Activated T-cell treated with anti-CD3 and anti-CD28 coated beads for 48 hours (primary cell): Measurements from ENCODE around the gene RAD51B.

Experiments used
- DNase-seq: peaks from one replicate; pipeline ENCODE4 v3.0.0-alpha.2; 2020; ENCODE audit warnings: low read depth

Gene RAD51B

GRCh38 chr14:67835596-67835995 lies 16.0 kb downstream of the RAD51B start:
- no peak for DNase-seq

GRCh38 chr14:67837011-67837624 lies 17.5 kb downstream of the RAD51B start:
- DNase-seq = no peak

GRCh38 chr14:67846029-67846610 lies 26.5 kb downstream of the RAD51B start:
- DNase-seq = no peak

GRCh38 chr14:67850066-67850830 lies 30.7 kb downstream of the RAD51B start:
- no peak for DNase-seq

GRCh38 chr14:67851785-67852410 lies 32.3 kb downstream of the RAD51B start:
- DNase-seq = no peak

- DNase-seq = no peak
Observed at GRCh38 chr14:67852926-67853604, 33.5 kb downstream of the RAD51B start.

GRCh38 chr14:67853715-67854114 lies 34.1 kb downstream of the RAD51B start:
- no peak for DNase-seq

GRCh38 chr14:67856827-67857226 lies 37.2 kb downstream of the RAD51B start:
- DNase-seq = no peak

GRCh38 chr14:67857778-67858350 lies 38.3 kb downstream of the RAD51B start:
- DNase-seq = no peak

GRCh38 chr14:67859169-67859749 lies 39.7 kb downstream of the RAD51B start:
- no peak for DNase-seq

GRCh38 chr14:67863223-67863622 lies 43.6 kb downstream of the RAD51B start:
- DNase-seq = no peak

- DNase-seq = no peak
Observed at GRCh38 chr14:67875175-67876006, 55.8 kb downstream of the RAD51B start.

GRCh38 chr14:67879026-67879425 lies 59.4 kb downstream of the RAD51B start:
- no peak for DNase-seq

GRCh38 chr14:67881225-67881624 lies 61.6 kb downstream of the RAD51B start:
- DNase-seq = no peak

- DNase-seq = no peak
Observed at GRCh38 chr14:67882986-67883555, 63.5 kb downstream of the RAD51B start.

GRCh38 chr14:67883717-67884116 lies 64.1 kb downstream of the RAD51B start:
- no peak for DNase-seq

- no peak for DNase-seq
Observed at GRCh38 chr14:67886191-67886590, 66.6 kb downstream of the RAD51B start.

GRCh38 chr14:67887478-67887877 lies 67.9 kb downstream of the RAD51B start:
- no peak for DNase-seq

- DNase-seq = no peak
Observed at GRCh38 chr14:67889455-67889854, 69.9 kb downstream of the RAD51B start.

GRCh38 chr14:67892466-67893100 lies 73.0 kb downstream of the RAD51B start:
- DNase-seq = no peak
